ENCODE data around the gene SERPINH1. TPM values are rescaled to one million over a fixed set of nuclear protein-coding genes. Genes with fewer than 3 reads are reported as not detected.
"Not testable (repeated sequence)": the region's sequence is repeated elsewhere in the genome, so short reads cannot be mapped to it uniquely, and the experiment has no call there.

SERPINH1 gene
- total RNA-seq, 1 donor from 2014 or later = 65.8 TPM

DNA sequence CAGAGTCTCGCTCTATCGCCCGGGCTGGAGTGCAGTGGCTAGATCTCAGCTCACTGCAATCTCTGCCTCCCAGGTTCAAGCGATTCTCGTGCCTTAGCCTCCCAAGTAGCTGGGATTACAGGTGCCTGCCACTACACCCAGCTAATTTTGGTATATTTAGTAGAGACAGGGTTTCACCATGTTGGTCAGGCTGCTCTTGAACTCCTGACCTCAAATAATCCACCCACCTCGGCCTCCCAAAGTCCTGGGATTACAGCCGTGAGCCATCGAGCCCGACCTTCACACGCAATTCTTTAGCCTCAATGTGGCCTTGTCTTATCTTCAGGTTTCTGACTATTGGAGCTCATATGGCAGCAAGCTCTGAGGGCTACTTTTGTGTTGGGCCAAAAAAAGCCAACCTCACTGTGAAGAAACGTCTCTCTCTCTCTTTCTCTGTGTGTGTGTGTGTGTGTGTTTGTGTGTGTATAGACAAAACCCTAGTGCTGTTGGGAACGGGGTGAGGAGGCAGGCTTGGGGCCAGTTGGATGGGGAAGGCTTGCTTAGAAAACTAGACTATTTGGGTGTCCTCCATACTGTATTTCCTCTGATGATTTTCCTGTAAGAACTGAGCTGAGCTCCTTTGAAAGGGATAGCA is 22.7 kb downstream of the SERPINH1 start:
- DNase-seq (ENCODE audit: missing footprints); ATAC-seq: not testable (repeated sequence)
- intact Hi-C loops (cut with DNase I) = loop anchor here (5.0 kb wide), 1 partner anchor 83 kb away; the partner anchor contains the start of gene MAP6

DNA sequence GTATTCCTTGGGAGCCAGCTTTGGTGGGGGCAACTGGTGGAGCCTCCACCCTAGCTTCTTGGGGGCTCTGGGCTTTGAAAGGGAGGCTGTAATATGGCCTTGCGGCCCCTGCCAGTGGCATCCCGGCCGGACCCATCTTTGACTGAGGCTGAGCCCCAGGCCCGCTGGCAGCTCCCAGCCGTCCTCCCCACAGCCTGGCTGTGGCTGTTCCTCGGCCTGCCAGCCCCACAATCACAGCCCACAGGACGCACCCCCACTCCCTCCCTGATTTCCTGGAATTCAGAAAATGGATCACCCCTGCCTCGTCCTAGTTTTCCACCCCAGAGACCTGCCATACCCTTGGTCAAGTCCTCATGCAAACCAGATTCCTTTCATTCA is 23.2 kb downstream of the SERPINH1 start:
- DNase-seq (ENCODE audit: missing footprints) (no peak), ATAC-seq (no peak)
- intact Hi-C loops (cut with DNase I) = loop anchor here (5.0 kb wide), 1 partner anchor 82 kb away; the partner anchor contains the start of gene MAP6

DNA sequence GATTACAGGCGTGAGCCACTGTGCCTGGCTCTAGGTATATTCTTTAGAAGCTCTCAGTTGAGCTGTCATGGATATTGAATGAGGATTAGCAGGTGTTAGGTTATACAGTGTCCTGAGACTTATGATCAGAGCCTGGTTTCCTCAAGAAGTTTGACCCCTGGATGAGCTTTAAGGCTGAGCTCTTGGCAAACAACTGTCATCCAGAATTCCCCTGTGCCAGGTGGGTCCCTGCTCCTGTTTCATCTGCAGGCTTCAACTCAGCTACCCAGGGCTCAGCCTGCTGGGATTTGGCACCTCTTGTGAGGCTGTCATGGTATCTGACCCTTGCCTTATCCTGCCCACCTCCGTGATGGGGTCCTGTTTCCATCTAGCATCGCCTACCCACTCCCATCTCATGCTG is 24.3 kb downstream of the SERPINH1 start:
- intact Hi-C loops (cut with DNase I) = loop anchor here (5.0 kb wide), 1 partner anchor 81 kb away; the partner anchor contains the start of gene MAP6
- no peak for DNase-seq (ENCODE audit: missing footprints)
- no peak for ATAC-seq

DNA sequence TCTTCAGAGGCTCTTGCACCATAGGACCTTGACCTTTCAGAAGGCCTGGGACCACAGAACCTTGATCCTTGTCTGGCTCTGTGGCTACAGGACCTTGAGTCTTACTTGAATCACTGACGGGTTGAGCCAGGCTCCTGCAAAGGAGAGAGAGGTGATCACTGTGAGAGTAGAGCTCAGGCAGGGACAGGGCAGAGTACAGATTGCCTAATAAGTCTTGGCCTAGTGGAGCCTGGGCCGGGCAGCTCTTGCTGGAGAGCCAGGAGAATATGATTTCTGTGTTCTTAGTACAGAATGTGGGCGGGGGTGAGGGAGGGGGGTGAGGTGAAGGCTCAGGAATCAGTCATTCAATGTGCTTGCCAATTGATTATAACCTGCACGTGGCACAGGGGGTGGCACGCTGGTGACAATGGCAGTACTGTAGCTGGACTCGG is 26.0 kb downstream of the SERPINH1 start:
- intact Hi-C loops (cut with DNase I) = loop anchor here (5.0 kb wide), 1 partner anchor 79 kb away; the partner anchor contains the start of gene MAP6
- no peak for DNase-seq (ENCODE audit: missing footprints)
- ATAC-seq = no peak

DNA sequence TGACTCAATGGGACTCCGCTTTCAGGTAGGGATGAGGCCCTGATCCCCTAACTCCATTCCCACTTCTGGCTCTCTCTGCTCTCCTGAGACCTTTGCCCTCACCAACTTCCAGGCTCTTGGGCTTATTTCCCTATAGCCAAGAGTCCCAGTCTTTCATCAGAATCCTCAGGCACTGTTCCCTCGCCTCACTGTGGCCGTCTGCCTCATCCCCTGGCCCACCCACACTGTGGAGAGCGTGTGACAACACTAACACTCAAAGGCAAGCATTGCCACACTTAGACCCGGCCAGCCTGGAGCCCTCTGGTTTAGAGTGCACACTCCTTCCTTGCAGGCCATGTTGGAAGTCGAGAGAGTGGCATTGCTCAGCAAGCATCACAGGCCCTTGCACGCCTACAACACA is 27.0 kb downstream of the SERPINH1 start:
- no peak for DNase-seq (ENCODE audit: missing footprints)
- no peak for ATAC-seq
- intact Hi-C loops (cut with DNase I) = loop anchor here (5.0 kb wide), 1 partner anchor 78 kb away; the partner anchor contains the start of gene MAP6

DNA sequence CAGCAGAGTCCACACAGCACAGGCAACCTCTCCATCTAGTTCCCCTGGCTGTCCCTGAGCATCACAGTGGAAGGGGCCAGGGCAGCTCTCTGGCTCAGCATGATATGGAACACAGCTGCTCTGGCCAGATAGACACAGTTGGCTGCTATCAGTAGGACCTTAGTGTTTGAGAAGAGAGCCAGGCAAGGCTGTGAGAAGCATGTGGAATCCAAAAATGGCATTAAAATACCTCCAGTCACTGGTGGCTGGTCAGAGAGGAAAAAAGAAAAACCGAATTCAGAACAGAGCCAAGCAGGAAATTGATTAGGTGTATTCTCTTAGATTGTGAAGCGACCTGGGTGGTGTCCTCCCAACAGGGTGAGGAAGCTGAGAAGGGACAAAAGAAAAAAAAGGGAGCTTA is 27.9 kb downstream of the SERPINH1 start:
- intact Hi-C loops (cut with DNase I) = loop anchor here (5.0 kb wide), 1 partner anchor 77 kb away; the partner anchor contains the start of gene MAP6
- ATAC-seq = peak; percentile 90

DNA sequence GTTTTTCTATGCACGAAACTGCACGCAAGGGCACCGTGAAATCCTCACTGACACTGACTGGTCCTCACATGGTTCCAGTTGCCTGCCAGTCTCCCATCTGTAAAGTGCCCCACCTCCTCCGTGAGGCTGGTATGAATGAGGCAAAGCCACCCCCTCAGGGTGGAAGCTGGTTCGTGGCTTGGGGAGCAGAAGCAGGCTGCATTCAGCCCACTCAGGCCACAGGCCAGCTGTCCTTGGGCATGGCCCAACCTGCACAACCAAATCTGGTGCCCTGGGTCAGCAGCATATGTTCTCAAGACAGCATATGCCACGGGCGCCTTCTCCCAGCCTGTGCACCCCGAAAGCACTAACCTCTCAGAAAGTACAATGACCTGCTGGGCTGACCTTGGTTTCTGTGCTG is 29.3 kb downstream of the SERPINH1 start:
- intact Hi-C loops (cut with DNase I) = no loop called here
- ATAC-seq = no peak
- no peak for DNase-seq (ENCODE audit: missing footprints)

More for the DNA sequence above, 27.9 kb downstream of the SERPINH1 start:
- no peak for DNase-seq (ENCODE audit: missing footprints)

DNA sequence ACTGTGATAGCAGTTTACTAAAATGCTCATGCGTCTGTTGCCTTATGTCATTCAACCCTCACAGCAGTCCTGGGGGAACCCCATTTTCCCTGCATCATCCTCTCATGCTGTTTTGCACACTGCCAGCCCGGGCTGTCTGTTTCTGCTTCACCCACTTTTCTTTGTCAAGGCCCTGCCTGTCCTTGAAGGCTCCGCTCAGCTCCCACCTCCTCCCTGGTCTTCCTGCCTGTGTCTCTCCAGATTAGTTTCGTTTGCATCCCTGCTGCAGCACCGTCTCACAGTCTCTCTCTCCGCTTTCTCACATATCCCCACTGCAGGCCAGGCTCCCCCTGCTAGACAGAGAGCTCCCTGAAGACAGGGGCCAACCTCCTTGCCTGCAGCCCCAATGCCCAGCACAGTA is 29.9 kb downstream of the SERPINH1 start:
- ATAC-seq = no peak
- no peak for DNase-seq (ENCODE audit: missing footprints)
- intact Hi-C loops (cut with DNase I) = no loop called here

DNA sequence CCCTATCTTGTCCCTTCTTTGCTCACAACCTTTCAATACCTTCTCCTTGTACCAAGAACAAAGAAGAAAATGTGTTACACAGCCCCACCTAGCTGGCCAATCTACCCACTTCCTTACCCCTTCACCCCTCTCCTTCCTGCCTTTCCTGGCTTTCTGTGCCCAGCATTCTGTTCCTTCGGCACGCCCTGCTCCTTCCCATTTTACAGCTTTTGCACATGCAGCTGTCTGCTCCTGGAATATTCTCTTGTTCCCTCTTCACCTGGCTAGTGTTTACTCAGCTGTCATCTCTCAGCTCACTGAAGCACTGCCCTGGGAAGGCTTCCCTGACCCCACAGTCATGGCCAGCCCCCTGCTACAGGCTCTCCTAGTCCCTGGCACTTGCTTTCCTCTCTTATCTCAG is 30.7 kb downstream of the SERPINH1 start:
- intact Hi-C loops (cut with DNase I) = no loop called here

DNA sequence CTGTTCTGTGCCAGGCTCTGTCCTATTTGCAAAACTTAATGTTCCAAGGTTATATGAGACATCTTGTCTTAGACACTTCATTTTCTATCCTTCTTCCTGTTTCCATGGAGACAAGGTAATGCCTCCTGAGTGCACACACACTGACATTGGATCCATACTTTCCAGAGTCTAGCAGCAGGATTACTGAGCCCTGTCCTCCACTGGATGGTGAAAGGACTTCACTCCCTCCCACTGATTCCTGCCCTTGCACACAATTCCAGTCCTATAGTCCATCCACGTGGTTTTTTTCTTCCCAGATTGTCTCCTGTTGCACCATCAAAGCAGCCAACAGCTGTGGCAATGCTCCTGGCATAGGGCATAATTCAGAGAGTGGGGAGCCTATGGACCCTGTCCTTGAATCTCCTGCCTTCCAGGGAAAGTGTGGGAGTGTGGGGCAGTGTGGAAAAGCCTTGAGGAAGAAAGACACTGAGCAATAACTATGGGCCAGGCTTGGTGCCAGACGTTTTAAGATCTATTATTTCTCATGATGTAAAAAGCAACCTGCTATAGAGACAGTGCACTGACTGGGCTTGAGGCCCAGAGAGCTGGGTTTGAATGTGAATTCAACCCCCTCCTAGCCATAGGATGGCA is 31.3 kb downstream of the SERPINH1 start:
- DNase-seq (ENCODE audit: missing footprints) = no peak
- intact Hi-C loops (cut with DNase I) = no loop called here
- no peak for ATAC-seq

More for the DNA sequence above, 30.7 kb downstream of the SERPINH1 start:
- DNase-seq (ENCODE audit: missing footprints) = no peak
- ATAC-seq = no peak

DNA sequence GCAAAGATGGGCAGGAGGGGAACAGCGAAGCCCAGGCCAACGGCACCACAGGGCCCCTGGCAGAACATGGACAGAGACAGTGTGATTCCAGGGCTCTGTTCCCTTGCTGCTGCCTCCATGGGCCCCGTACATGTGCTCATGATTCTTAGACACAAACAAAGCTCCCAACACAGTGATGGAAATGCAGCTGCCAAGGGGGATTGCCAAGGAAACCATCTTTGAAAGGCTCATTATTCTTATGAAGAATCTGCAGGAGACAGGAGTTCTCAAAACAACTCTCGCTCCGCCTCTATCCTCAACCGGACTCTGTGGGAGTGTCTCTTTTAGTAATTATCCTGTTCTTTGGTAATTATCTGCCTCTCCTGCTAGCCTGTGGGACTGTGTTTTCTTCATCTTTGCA is 32.2 kb downstream of the SERPINH1 start:
- no peak for DNase-seq (ENCODE audit: missing footprints)
- intact Hi-C loops (cut with DNase I) = no loop called here
- no peak for ATAC-seq

DNA sequence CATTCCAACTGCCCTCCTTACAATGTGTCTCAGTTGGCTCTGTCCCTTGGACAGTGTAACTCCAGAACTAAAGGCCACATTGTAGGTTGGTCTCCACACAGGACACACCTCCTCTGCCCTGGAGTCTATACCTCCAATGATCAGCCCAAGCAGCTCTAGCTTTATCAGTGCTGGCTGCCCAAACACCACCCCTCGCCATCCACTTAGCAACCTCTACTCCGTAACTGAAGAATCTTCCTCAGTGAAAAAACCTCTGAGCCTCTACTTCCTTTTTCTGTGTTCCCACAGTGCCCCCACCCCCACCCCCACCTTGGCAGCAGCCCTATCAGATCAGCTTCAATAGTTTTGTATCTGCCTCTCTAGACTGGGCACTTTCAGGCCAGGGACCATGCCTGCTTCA is 33.4 kb downstream of the SERPINH1 start:
- DNase-seq (ENCODE audit: missing footprints) = no peak
- ATAC-seq = no peak
- intact Hi-C loops (cut with DNase I) = no loop called here

DNA sequence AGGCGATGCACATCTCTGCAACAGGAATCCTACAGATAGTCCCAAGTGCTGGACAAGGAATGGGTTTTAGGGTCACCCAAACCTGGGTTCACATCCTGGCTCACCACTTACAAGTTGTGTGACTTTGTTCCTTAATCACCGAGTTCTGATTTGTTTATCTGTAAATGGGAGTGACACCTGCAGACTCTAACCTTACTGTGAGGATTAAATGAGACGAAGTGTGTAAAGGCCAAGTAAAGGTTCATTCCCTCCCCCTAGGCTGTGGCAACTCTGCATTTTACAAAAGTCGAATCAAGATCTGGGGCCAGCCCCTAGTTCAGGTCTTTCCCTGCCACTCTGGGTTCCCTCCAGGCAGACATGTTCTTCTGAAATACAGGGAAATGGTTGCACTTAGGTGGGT is 34.9 kb downstream of the SERPINH1 start:
- intact Hi-C loops (cut with DNase I) = no loop called here
- ATAC-seq (no peak), DNase-seq (ENCODE audit: missing footprints) (no peak)

DNA sequence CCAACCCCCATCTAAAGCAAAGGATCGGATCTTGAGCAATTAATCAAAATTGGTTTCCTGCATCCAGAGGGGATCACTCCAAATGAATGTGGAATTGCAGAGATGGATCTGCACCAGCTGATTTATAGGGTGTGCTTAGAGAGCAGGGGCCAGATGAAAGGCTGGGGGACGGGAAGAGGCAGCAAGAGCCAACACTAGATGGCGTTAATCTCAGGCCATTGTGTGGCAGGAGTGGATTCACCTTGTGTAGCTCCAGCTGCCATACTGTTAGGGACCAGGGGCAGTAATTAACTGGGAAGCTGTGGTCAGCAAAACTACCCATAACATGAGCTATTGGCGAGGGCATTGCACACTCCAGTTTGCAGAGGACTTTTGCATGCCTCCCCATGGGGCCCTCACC is 35.6 kb downstream of the SERPINH1 start:
- intact Hi-C loops (cut with DNase I) = no loop called here
- ATAC-seq = no peak

DNA sequence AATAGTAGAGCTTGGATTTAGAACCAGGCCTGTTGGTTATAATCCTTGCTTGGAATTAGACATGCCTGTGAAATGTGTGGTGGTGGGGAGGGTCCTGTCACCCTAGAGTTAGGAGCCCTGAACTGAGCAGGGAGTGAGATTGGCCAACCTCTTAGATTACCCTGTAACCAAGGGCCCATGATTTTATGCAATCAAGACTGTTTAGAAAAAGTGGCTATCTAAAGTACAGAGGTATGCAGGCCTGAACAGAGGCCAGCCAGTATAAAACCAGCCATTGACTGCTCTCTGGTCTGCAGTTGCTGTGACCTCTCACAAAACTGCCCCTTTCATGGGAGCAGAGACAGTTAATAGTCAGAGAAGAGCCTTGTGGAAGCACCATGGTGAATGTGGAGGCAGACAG is 36.2 kb downstream of the SERPINH1 start:
- DNase-seq (ENCODE audit: missing footprints) = no peak
- peak; percentile 45 for ATAC-seq
- intact Hi-C loops (cut with DNase I) = no loop called here

More for the DNA sequence above, 35.6 kb downstream of the SERPINH1 start:
- no peak for DNase-seq (ENCODE audit: missing footprints)

DNA sequence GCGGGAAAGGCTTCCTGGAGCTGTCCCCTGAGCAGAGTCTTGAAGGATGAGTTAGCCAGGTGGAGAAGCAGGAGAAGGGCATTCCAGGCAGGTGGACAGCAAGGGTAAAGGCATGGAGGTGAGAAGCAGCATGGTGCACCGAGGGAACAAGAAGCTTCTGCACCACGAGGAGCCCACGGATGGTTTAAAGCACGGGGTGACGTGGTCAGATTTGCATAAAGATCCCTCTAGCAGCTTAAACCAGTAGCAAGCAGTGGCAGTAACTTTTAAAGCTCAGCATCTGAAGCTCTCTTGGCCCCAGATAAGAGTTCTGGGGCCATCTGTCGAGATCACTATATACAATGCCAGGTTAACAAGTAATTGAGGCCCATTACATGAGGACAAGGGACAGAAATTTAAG is 36.8 kb downstream of the SERPINH1 start:
- intact Hi-C loops (cut with DNase I) = no loop called here
- DNase-seq (ENCODE audit: missing footprints) (no peak), ATAC-seq (no peak)

DNA sequence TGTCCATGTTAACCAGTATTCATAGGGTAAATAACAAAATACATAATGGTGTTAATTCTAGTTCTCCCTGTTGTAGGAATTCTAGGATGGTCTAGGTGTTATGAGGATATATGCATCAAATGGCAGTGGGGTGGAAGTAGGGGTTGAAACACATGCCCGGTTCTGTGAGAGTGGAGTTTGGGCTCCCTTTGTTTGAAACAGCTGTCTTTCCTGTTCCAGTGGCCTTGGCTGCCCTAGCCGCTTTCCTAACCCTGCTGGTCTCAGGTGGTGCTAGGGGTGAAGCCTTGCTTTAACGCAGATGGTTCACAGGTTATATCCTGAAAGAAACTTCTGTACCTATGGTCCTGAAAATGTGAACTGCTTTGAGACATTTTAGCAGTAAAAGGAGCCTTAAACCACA is 38.3 kb downstream of the SERPINH1 start:
- intact Hi-C loops (cut with DNase I) = no loop called here
- ATAC-seq (no peak), DNase-seq (ENCODE audit: missing footprints) (no peak)

DNA sequence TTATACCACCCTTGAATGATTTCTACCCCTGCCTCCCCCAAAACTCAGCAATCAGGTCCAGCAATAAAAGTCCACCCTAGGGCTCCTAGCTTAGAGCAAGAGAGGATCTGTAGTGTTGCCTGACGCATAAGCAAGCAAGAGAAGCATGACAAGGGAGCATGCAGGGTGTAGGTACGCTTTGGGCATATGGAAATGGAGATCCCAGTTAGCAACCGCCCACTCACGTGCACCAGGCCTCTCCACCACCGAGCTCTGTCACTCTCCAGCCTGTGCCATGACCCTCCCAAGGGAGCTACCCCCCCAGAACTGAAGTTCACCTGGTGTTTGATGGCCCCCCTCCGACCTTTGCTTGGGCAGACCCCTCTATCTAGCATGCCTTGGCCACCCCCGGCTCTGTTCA is 39.4 kb downstream of the SERPINH1 start:
- DNase-seq (ENCODE audit: missing footprints) = no peak
- intact Hi-C loops (cut with DNase I) = no loop called here
- no peak for ATAC-seq

DNA sequence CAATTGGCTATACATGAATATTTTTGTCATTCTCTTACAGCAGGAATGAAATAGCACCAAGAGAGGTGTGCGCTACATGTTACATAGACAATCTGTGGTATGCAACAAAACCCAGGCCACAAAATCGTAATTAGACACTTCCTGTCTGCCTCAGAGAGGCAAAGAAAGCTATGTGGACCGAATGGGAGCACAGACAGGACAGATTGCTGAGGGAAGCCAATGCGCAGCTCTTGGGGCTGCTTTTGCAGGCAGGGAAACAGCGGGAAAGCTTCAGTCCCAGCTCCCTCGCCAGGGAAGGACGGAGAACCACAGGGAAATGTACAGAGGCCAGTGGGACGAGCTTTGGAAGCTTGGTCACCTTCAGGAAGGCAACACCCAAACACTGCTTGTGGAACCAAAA is 40.9 kb downstream of the SERPINH1 start:
- no peak for DNase-seq (ENCODE audit: missing footprints)
- intact Hi-C loops (cut with DNase I) = no loop called here
- no peak for ATAC-seq
